ENCODE results near the gene GRAP2. TPM values are rescaled to one million over a fixed set of nuclear protein-coding genes. Genes with fewer than 3 reads are reported as not detected.

Gene GRAP2
- total RNA-seq, 1 donor, result 94.1 TPM

Other genes with a start within 250 kb of the GRAP2 start
- gene ENTHD1, start 7.3 kb upstream of the GRAP2 start, total RNA-seq, result 0.10 TPM
- 7.9 TPM for gene TMA7B, start 59.3 kb downstream of the GRAP2 start, total RNA-seq
- 2.7 TPM for gene FAM83F, start 93.9 kb downstream of the GRAP2 start, total RNA-seq

All from mononuclear cell (primary cell).